ENCODE results near the gene RPP38. TPM values are rescaled to one million over a fixed set of nuclear protein-coding genes. Genes with fewer than 3 reads are reported as not detected.

Gene RPP38
- total RNA-seq, 1 experiment from 2014 or later, result 23.3 TPM

- Histone ChIP-seq H3K4me1 (ENCODE audit: control insufficient read depth in 1 of 2, insufficient read depth in 2 of 2, low read length in 2 of 2) (no peaks in the 10 kb centered on the region), H3K9ac (ENCODE audit: low read length) (no peak overlapping the region), H3K9me3 (ENCODE audit: control insufficient read depth in 1 of 2, insufficient read depth in 1 of 2, low read depth in 1 of 2, low read length in 2 of 2) (no peaks in the 10 kb centered on the region), H4K20me1 (ENCODE audit: insufficient read depth) (no peaks in the 10 kb centered on the region), H3K79me2 (ENCODE audit: insufficient read depth, low read length) (no peaks in the 10 kb centered on the region), H3K4me2 (ENCODE audit: low read length) (no peak overlapping the region), H3K36me3 (ENCODE audit: control insufficient read depth in 1 of 2, insufficient read depth in 2 of 2, low read length in 2 of 2) (no peaks in the 10 kb centered on the region), H3K4me3 (replicated peaks in 1 of 2; ENCODE audit: low read depth in 1 of 2, low read length in 2 of 2) (no peak overlapping the region), H2AFZ (ENCODE audit: low read depth, low read length, poor library complexity, severe bottlenecking) (no peak overlapping the region), H3K27me3 (ENCODE audit: insufficient read depth, low read length) (no peaks in the 10 kb centered on the region), H3K9me2 (ENCODE audit: insufficient read depth) (no peaks in the 10 kb centered on the region), H3K27ac (ENCODE audit: low read depth, low read length) (no peak overlapping the region)
- DNase-seq (ENCODE audit: low read depth, low spot score), result no peak
- RAD21 ChIA-PET (ENCODE audit: low non-redundant PET in 1 of 2, low total read pairs in 2 of 2, uncharacterized antibody in 2 of 2, unreplicated experiment in 2 of 2), result no interaction called here
- POLR2A ChIA-PET, result no interaction called here
- BruUV-seq (replicated peaks), result no TSS peak
- CTCF ChIA-PET, result no interaction called here
- ATAC-seq, result no peak
- intact Hi-C loops (cut with micrococcal nuclease), result no loop called here
- TF ChIP-seq ZNF274 (IDR thresholded peaks at IDR 0.05; ENCODE audit: low read depth, low read length), result no peak
- TF ChIP-seq ZBTB33 (IDR thresholded peaks at IDR 0.05; ENCODE audit: extremely low read depth, insufficient replicate concordance, low read length), result no peak
- no peak for TF ChIP-seq ZFX (IDR thresholded peaks at IDR 0.05)
- no peak for TF ChIP-seq CEBPB (IDR thresholded peaks at IDR 0.05; ENCODE audit: low read depth)
- no peak for TF ChIP-seq SIN3A (IDR thresholded peaks at IDR 0.05; ENCODE audit: low read depth)
- no peak for TF ChIP-seq JUND (IDR thresholded peaks at IDR 0.05)
- no peak for TF ChIP-seq SRF (IDR thresholded peaks at IDR 0.05; ENCODE audit: low read depth)
- TF ChIP-seq ELF1 (IDR thresholded peaks at IDR 0.05; ENCODE audit: borderline replicate concordance, low read depth), result no peak
- TF ChIP-seq YY1 (IDR thresholded peaks at IDR 0.05; ENCODE audit: extremely low read depth, insufficient replicate concordance, low read depth, low read length), result no peak
- TF ChIP-seq, protein P1, sequence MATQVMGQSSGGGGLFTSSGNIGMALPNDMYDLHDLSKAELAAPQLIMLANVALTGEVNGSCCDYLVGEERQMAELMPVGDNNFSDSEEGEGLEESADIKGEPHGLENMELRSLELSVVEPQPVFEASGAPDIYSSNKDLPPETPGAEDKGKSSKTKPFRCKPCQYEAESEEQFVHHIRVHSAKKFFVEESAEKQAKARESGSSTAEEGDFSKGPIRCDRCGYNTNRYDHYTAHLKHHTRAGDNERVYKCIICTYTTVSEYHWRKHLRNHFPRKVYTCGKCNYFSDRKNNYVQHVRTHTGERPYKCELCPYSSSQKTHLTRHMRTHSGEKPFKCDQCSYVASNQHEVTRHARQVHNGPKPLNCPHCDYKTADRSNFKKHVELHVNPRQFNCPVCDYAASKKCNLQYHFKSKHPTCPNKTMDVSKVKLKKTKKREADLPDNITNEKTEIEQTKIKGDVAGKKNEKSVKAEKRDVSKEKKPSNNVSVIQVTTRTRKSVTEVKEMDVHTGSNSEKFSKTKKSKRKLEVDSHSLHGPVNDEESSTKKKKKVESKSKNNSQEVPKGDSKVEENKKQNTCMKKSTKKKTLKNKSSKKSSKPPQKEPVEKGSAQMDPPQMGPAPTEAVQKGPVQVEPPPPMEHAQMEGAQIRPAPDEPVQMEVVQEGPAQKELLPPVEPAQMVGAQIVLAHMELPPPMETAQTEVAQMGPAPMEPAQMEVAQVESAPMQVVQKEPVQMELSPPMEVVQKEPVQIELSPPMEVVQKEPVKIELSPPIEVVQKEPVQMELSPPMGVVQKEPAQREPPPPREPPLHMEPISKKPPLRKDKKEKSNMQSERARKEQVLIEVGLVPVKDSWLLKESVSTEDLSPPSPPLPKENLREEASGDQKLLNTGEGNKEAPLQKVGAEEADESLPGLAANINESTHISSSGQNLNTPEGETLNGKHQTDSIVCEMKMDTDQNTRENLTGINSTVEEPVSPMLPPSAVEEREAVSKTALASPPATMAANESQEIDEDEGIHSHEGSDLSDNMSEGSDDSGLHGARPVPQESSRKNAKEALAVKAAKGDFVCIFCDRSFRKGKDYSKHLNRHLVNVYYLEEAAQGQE (IDR thresholded peaks at IDR 0.05; ENCODE audit: low read depth), result no peak
- TF ChIP-seq CBX3 (IDR thresholded peaks at IDR 0.05; ENCODE audit: low read depth), result no peak
- no peak for TF ChIP-seq CTCF (IDR thresholded peaks at IDR 0.05 in 2 of 3, conservative IDR thresholded peaks at IDR 0.05 in 1 of 3; ENCODE audit: borderline replicate concordance in 1 of 3, insufficient read depth in 1 of 3, low read depth in 2 of 3, low read length in 2 of 3)
- TF ChIP-seq EZH2phosphoT487 (IDR thresholded peaks at IDR 0.05; ENCODE audit: borderline replicate concordance), result no peak
- no peak for TF ChIP-seq EZH2 (IDR thresholded peaks at IDR 0.05)
- TF ChIP-seq POLR2AphosphoS5 (IDR thresholded peaks at IDR 0.05; ENCODE audit: low read depth, low read length), result no peak
- no peak for TF ChIP-seq TCF7L2 (IDR thresholded peaks at IDR 0.05; ENCODE audit: borderline replicate concordance, extremely low read depth, insufficient read depth, insufficient read length)
- no peak for TF ChIP-seq POLR2A (IDR thresholded peaks at IDR 0.05; ENCODE audit: borderline replicate concordance, extremely low read depth, insufficient read depth, insufficient read length)
- no peak for TF ChIP-seq MAX (IDR thresholded peaks at IDR 0.05)
- TF ChIP-seq, protein P2, sequence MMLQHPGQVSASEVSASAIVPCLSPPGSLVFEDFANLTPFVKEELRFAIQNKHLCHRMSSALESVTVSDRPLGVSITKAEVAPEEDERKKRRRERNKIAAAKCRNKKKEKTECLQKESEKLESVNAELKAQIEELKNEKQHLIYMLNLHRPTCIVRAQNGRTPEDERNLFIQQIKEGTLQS (IDR thresholded peaks at IDR 0.05), result no peak
Observed at GRCh38 chr10:15052121-15052520, 45.0 kb upstream of the RPP38 start.
